Activated T-cell treated with anti-CD3 and anti-CD28 coated beads, Interleukin-2, amount 50 U/mL, for 24 hours (primary cell): ENCODE results near the gene RASGRP4.
"Not testable (repeated sequence)": the region's sequence is repeated elsewhere in the genome, so short reads cannot be mapped to it uniquely, and the experiment has no call there.

Source experiments
- DNase-seq: peaks from one replicate; pipeline ENCODE4 v3.0.0-alpha.2; 2020
- H3K27ac Mint-ChIP-seq: 2 replicates; pipeline ENCODE4 v1.8.0; 2020; ENCODE audit warnings: mild to moderate bottlenecking, mixed read lengths
- H3K27me3 Mint-ChIP-seq: 2 replicates; pipeline ENCODE4 v1.8.0; 2020; ENCODE audit warnings: mixed read lengths
- H3K36me3 Mint-ChIP-seq: 2 replicates; pipeline ENCODE4 v1.8.0; 2020; ENCODE audit warnings: low read depth, mixed read lengths
- H3K4me1 Mint-ChIP-seq: 2 replicates; pipeline ENCODE4 v1.8.0; 2020; ENCODE audit warnings: low read depth, mixed read lengths
- H3K4me3 Mint-ChIP-seq: 2 replicates; pipeline ENCODE4 v1.8.0; 2020; ENCODE audit warnings: mild to moderate bottlenecking, moderate library complexity, mixed read lengths
- H3K9me3 Mint-ChIP-seq: 2 replicates; pipeline ENCODE4 v1.8.0; 2020; ENCODE audit warnings: mixed read lengths

RASGRP4 gene

GRCh38 chr19:38369584-38369983 lies 56.4 kb downstream of the RASGRP4 start:
- peaks cover 12% of the 10 kb centered on the region for H3K27me3 Mint-ChIP-seq
- no peak for DNase-seq
- H3K9me3 Mint-ChIP-seq, result no peaks in the 10 kb centered on the region
- H3K4me1 Mint-ChIP-seq, result peaks cover 4% of the 10 kb centered on the region
- H3K4me3 Mint-ChIP-seq, result no peak overlapping the region
- H3K27ac Mint-ChIP-seq, result no peak overlapping the region
- H3K36me3 Mint-ChIP-seq, result peaks cover under 1% of the 10 kb centered on the region

DNA sequence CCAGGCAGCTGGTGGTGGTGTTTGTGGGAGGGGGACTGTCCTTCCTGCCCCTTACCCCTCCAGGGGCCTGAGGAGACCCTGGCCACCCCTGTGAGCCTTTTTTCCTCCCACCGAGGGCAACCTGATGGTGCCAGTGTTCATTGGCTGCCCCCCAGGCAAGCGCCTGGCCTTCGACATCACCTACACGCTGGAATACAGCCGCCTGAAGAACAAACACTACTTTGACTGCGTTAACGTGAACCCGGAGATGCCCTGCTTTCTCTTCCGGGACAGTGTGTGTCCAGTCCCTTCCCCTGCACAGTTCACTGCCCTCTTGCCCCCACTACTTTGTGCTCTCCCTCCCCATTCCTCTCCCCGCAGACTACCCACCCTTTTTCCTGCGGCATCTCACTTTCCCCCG lies 59.0 kb downstream of the RASGRP4 start:
- Mint-ChIP-seq H3K36me3 (no peaks in the 10 kb centered on the region), H3K27ac (no peak overlapping the region), H3K4me3 (no peak overlapping the region), H3K4me1 (peaks cover 7% of the 10 kb centered on the region), H3K9me3 (no peaks in the 10 kb centered on the region), H3K27me3 (peaks cover 12% of the 10 kb centered on the region)
- no peak for DNase-seq

- H3K27me3 Mint-ChIP-seq, result peaks cover 39% of the 10 kb centered on the region
- peaks cover 17% of the 10 kb centered on the region for H3K4me1 Mint-ChIP-seq
- not testable (repeated sequence) for H3K27ac Mint-ChIP-seq, H3K36me3 Mint-ChIP-seq, DNase-seq, H3K9me3 Mint-ChIP-seq
- H3K4me3 Mint-ChIP-seq, result peak overlapping the region; percentile 81
Observed at GRCh38 chr19:38362946-38363688, 62.9 kb downstream of the RASGRP4 start.

GRCh38 chr19:38362076-38362945 lies 63.7 kb downstream of the RASGRP4 start:
- peaks cover 17% of the 10 kb centered on the region for H3K4me1 Mint-ChIP-seq
- H3K27ac Mint-ChIP-seq, result peak overlapping the region; percentile 69
- peak; percentile 83 for DNase-seq
- H3K4me3 Mint-ChIP-seq, result peak overlapping the region; percentile 81
- no peaks in the 10 kb centered on the region for H3K36me3 Mint-ChIP-seq
- no peaks in the 10 kb centered on the region for H3K9me3 Mint-ChIP-seq
- H3K27me3 Mint-ChIP-seq, result peaks cover 38% of the 10 kb centered on the region

- Mint-ChIP-seq H3K4me3 (peak overlapping the region; percentile 81), H3K27me3 (peaks cover 34% of the 10 kb centered on the region), H3K4me1 (peaks cover 17% of the 10 kb centered on the region), H3K9me3 (no peaks in the 10 kb centered on the region), H3K36me3 (no peaks in the 10 kb centered on the region), H3K27ac (no peak overlapping the region)
- peak; percentile 81 for DNase-seq
Observed at GRCh38 chr19:38361633-38362075, 64.4 kb downstream of the RASGRP4 start.

GRCh38 chr19:38360839-38361631 lies 65.0 kb downstream of the RASGRP4 start:
- H3K9me3 Mint-ChIP-seq, result no peaks in the 10 kb centered on the region
- no peak overlapping the region for H3K27ac Mint-ChIP-seq
- DNase-seq, result no peak
- peaks cover 17% of the 10 kb centered on the region for H3K4me1 Mint-ChIP-seq
- peaks cover 29% of the 10 kb centered on the region for H3K27me3 Mint-ChIP-seq
- peak overlapping the region; percentile 81 for H3K4me3 Mint-ChIP-seq
- H3K36me3 Mint-ChIP-seq, result no peaks in the 10 kb centered on the region

DNA sequence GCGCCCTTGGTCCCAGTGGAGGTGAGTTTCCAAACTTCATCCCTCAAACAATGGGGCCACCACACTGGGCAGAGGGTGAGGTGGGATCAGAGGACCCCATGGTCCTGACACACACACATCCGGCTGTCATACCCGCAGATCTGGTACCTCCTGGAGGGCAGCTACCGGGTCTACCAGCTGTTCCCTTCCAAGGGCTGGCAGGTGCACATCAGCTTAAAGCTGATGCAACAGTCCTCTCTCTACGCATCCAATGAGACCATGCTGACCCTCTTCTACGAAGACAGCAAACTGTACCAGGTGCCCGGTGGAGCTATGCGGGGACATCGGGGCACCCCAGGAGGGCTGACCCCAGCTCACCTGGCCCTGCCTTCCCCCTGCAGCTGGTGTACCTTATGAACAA lies 65.7 kb downstream of the RASGRP4 start:
- H3K4me1 Mint-ChIP-seq, result peaks cover 17% of the 10 kb centered on the region
- H3K9me3 Mint-ChIP-seq, result no peaks in the 10 kb centered on the region

GRCh38 chr19:38359242-38360021 lies 66.6 kb downstream of the RASGRP4 start:
- no peak for DNase-seq
- peaks cover 17% of the 10 kb centered on the region for H3K4me1 Mint-ChIP-seq
- no peaks in the 10 kb centered on the region for H3K9me3 Mint-ChIP-seq
- no peaks in the 10 kb centered on the region for H3K36me3 Mint-ChIP-seq
- H3K27ac Mint-ChIP-seq, result no peak overlapping the region
- peaks cover 28% of the 10 kb centered on the region for H3K27me3 Mint-ChIP-seq
- H3K4me3 Mint-ChIP-seq, result no peak overlapping the region

More for the DNA sequence above, 65.7 kb downstream of the RASGRP4 start:
- Mint-ChIP-seq H3K4me3 (no peak overlapping the region), H3K27ac (no peak overlapping the region), H3K36me3 (no peaks in the 10 kb centered on the region), H3K27me3 (peaks cover 28% of the 10 kb centered on the region)
- no peak for DNase-seq
